IMR-90 (cell line): ENCODE measurements around the gene PPP1R3F. TPM values are rescaled to one million over a fixed set of nuclear protein-coding genes. Genes with fewer than 3 reads are reported as not detected.

Experiments used
- ATAC-seq: fragments of 200-7000 bp; cut with Tn5 transposase; 2 replicates; pipeline ENCODE4 v1.9.1; 2020; ENCODE audit warnings: low read depth, mild to moderate bottlenecking, moderate library complexity
- BruUV-seq: library from RNA; stranded (reverse); fragments of 400-500 nt; replicated peaks from 2 replicates; lab custom pipeline; 2021; lab: Mats Ljungman, UMichigan
- CTCF ChIA-PET: fragments of 300-600 bp; formaldehyde crosslinking; extraction: SDS; loops from one replicate; lab custom pipeline; 2021; ENCODE audit warnings: antibody characterized with exemption; lab: Yijun Ruan, JAX
- POLR2A ChIA-PET: fragments of 300-600 bp; sonication (Branson Sonifier 250); formaldehyde crosslinking; loops from one replicate; lab custom pipeline; 2022; ENCODE audit warnings: antibody characterized with exemption; ENCODE audit not compliant: unreplicated experiment; lab: Charles Lee
- DNase-seq: peaks from one replicate; pipeline ENCODE4 v3.0.0; 2013
- H2AFZ ChIP-seq: replicated peaks from 2 replicates; pipeline ENCODE3; 2013; ENCODE audit warnings: low read length, mild to moderate bottlenecking; ENCODE audit not compliant: poor library complexity
- H2AK5ac ChIP-seq: 2 replicates; pipeline ENCODE4 v1.6.1; 2013; ENCODE audit warnings: low read depth, low read length, inconsistent platforms
- H2AK9ac ChIP-seq: replicated peaks from 2 replicates; pipeline ENCODE3; 2013; ENCODE audit warnings: mild to moderate bottlenecking, low read depth, low read length, moderate library complexity; ENCODE audit not compliant: poor library complexity
- H2BK120ac ChIP-seq: 2 replicates; pipeline ENCODE4 v1.6.1; 2013; ENCODE audit warnings: low read depth, low read length, inconsistent platforms
- H2BK15ac ChIP-seq: 3 replicates; pipeline ENCODE4 v1.6.1; 2013; ENCODE audit warnings: low read depth, low read length, inconsistent platforms
- H2BK20ac ChIP-seq: 2 replicates; pipeline ENCODE4 v1.6.1; 2013; ENCODE audit warnings: low read depth, mild to moderate bottlenecking, inconsistent platforms, low read length, moderate library complexity
- H2BK5ac ChIP-seq: 2 replicates; pipeline ENCODE4 v1.6.1; 2013; ENCODE audit warnings: mild to moderate bottlenecking, low read depth, low read length, inconsistent platforms; ENCODE audit not compliant: poor library complexity, severe bottlenecking
- H3K14ac ChIP-seq: replicated peaks from 2 replicates; pipeline ENCODE4 v1.6.1; 2013; ENCODE audit warnings: low read depth, low read length, inconsistent platforms
- H3K18ac ChIP-seq: 2 replicates; pipeline ENCODE4 v1.6.1; 2013; ENCODE audit warnings: low read depth, low read length, control low read depth
- H3K23ac ChIP-seq: 2 replicates; pipeline ENCODE4 v1.6.1; 2013; ENCODE audit warnings: low read depth, low read length, inconsistent platforms
- H3K27ac ChIP-seq: 2 replicates; pipeline ENCODE4 v1.5.1; 2013; ENCODE audit warnings: mild to moderate bottlenecking, control low read depth, low read length; ENCODE audit not compliant: insufficient read depth
- H3K27me3 ChIP-seq: 2 replicates; pipeline ENCODE4 v1.6.1; 2013; ENCODE audit warnings: low read length; ENCODE audit not compliant: control insufficient read depth, insufficient read depth
- H3K36me3 ChIP-seq: 2 replicates; pipeline ENCODE4 v1.6.1; 2013; ENCODE audit warnings: low read length, mixed read lengths; ENCODE audit not compliant: control insufficient read depth, insufficient read depth
- H3K4ac ChIP-seq: 2 replicates; pipeline ENCODE4 v1.6.1; 2013; ENCODE audit warnings: low read depth, low read length, inconsistent platforms
- H3K4me1 ChIP-seq: 2 replicates; pipeline ENCODE4 v1.6.1; 2013; ENCODE audit warnings: low read length, mixed read lengths; ENCODE audit not compliant: control insufficient read depth, insufficient read depth
- H3K4me2 ChIP-seq: 2 replicates; pipeline ENCODE4 v1.6.1; 2013; ENCODE audit warnings: low read depth, mild to moderate bottlenecking, control low read depth, low read length, moderate library complexity
- H3K4me3 ChIP-seq: 2 replicates; pipeline ENCODE4 v1.5.1; 2013; ENCODE audit warnings: low read depth, mild to moderate bottlenecking, control low read depth, low read length, moderate library complexity; ENCODE audit not compliant: insufficient read depth
- H3K56ac ChIP-seq: 2 replicates; pipeline ENCODE4 v1.6.1; 2013; ENCODE audit warnings: low read length, inconsistent platforms; ENCODE audit not compliant: insufficient read depth; ENCODE audit errors: extremely low read depth
- H3K79me1 ChIP-seq, 2 experiments: 2 replicates each; pipeline ENCODE4 v1.6.1; 2013; ENCODE audit warnings: low read length in 2 of 2, inconsistent platforms in 1 of 2, low read depth in 1 of 2
- H3K9ac ChIP-seq: 2 replicates; pipeline ENCODE4 v1.6.1; 2013; ENCODE audit warnings: low read depth, low read length, control low read depth
- H3K9me1 ChIP-seq: 2 replicates; pipeline ENCODE4 v1.6.1; 2013; ENCODE audit warnings: low read length, inconsistent platforms; ENCODE audit not compliant: insufficient read depth
- H3K9me3 ChIP-seq: 2 replicates; pipeline ENCODE4 v1.6.1; 2013; ENCODE audit warnings: low read length; ENCODE audit not compliant: control insufficient read depth, insufficient read depth
- H4K20me1 ChIP-seq: 2 replicates; pipeline ENCODE4 v1.6.1; 2013; ENCODE audit warnings: low read length, inconsistent platforms; ENCODE audit not compliant: insufficient read depth
- H4K5ac ChIP-seq: 2 replicates; pipeline ENCODE4 v1.6.1; 2013; ENCODE audit warnings: mild to moderate bottlenecking, low read depth, low read length, control low read depth
- H4K8ac ChIP-seq, 2 experiments: 2 replicates each; pipeline ENCODE4 v1.6.1; 2013; ENCODE audit warnings: low read depth in 2 of 2, low read length in 2 of 2, control low read depth in 1 of 2, inconsistent platforms in 1 of 2
- H4K91ac ChIP-seq: 2 replicates; pipeline ENCODE4 v1.6.1; 2013; ENCODE audit warnings: low read depth, low read length, inconsistent platforms; ENCODE audit not compliant: insufficient read depth
- BHLHE40 ChIP-seq: fragments of 150-350 bp; IDR thresholded peaks from 2 replicates; pipeline ENCODE4 v1.6.1; 2016; ENCODE audit warnings: mild to moderate bottlenecking, low read depth, low read length
- CEBPB ChIP-seq: IDR thresholded peaks from 2 replicates; pipeline ENCODE4 v1.6.1; 2012; ENCODE audit warnings: low read depth, low read length, improper control_type of control experiment
- CHD1 ChIP-seq: IDR thresholded peaks from 2 replicates; pipeline ENCODE4 v1.6.1; 2012; ENCODE audit warnings: low read depth, low read length, improper control_type of control experiment
- ELK1 ChIP-seq: fragments of 150-350 bp; IDR thresholded peaks from 2 replicates; pipeline ENCODE4 v1.6.1; 2016; ENCODE audit warnings: low read depth, mild to moderate bottlenecking, low read length, moderate library complexity, borderline replicate concordance
- FOS ChIP-seq: fragments of 150-350 bp; IDR thresholded peaks from 2 replicates; pipeline ENCODE4 v1.6.1; 2016; ENCODE audit warnings: low read depth, low read length
- MAFK ChIP-seq: IDR thresholded peaks from 2 replicates; pipeline ENCODE4 v1.6.1; 2012; ENCODE audit warnings: low read depth, low read length, improper control_type of control experiment
- MAZ ChIP-seq: IDR thresholded peaks from 2 replicates; pipeline ENCODE4 v1.6.1; 2012; ENCODE audit warnings: low read depth, mild to moderate bottlenecking, low read length, improper control_type of control experiment, moderate library complexity, borderline replicate concordance
- MXI1 ChIP-seq: IDR thresholded peaks from 2 replicates; pipeline ENCODE4 v1.6.1; 2012; ENCODE audit warnings: low read depth, mild to moderate bottlenecking, low read length, moderate library complexity, borderline replicate concordance
- NFE2L2 ChIP-seq: fragments of 150-350 bp; IDR thresholded peaks from 2 replicates; pipeline ENCODE4 v1.6.1; 2016; ENCODE audit warnings: low read depth, mild to moderate bottlenecking, low read length
- POLR2A ChIP-seq: IDR thresholded peaks from 2 replicates; pipeline ENCODE4 v1.6.1; 2012; ENCODE audit warnings: mild to moderate bottlenecking, low read depth, low read length
- RAD21 ChIP-seq: IDR thresholded peaks from 2 replicates; pipeline ENCODE4 v1.6.1; 2012; ENCODE audit warnings: low read length, improper control_type of control experiment
- RCOR1 ChIP-seq: IDR thresholded peaks from 2 replicates; pipeline ENCODE4 v1.6.1; 2012; ENCODE audit warnings: mild to moderate bottlenecking, low read length, improper control_type of control experiment; ENCODE audit not compliant: insufficient replicate concordance
- RFX5 ChIP-seq: IDR thresholded peaks from 2 replicates; pipeline ENCODE4 v1.8.0; 2012; ENCODE audit warnings: low read depth, mild to moderate bottlenecking, low read length, moderate library complexity
- SMC3 ChIP-seq: fragments of 150-350 bp; IDR thresholded peaks from 2 replicates; pipeline ENCODE4 v1.6.1; 2016; ENCODE audit warnings: low read depth, mild to moderate bottlenecking, antibody characterized with exemption, low read length, moderate library complexity
- USF2 ChIP-seq: fragments of 150-350 bp; IDR thresholded peaks from 2 replicates; pipeline ENCODE4 v1.6.1; 2017; ENCODE audit warnings: mild to moderate bottlenecking, antibody characterized with exemption, low read length, low read depth
- WGBS, 2 experiments: methylation state at CpG; one replicate each; pipeline versions ENCODE4 v1.1.5 to v1.1.7; 2013; ENCODE audit warnings: missing lambda C conversion rate in 2 of 2; ENCODE audit not compliant: insufficient read length in 1 of 2; ENCODE audit errors: extremely low coverage in 2 of 2; 5-methylcytosine and 5-hydroxymethylcytosine counted together
- dilution Hi-C: fragments of 300-500 bp; cut with HindIII; formaldehyde crosslinking; loops from one replicate; pipeline ENCODE4 v1.14.3; 2018; ENCODE audit warnings: low sequenced_read_pairs; ENCODE audit not compliant: unreplicated experiment
- in situ Hi-C: fragments of 300-500 bp; cut with MboI; formaldehyde crosslinking; loops from 3 replicates; pipeline ENCODE4 v1.14.3; 2019; ENCODE audit warnings: low sequenced_read_pairs, inconsistent platforms, mixed read lengths
- intact Hi-C: fragments of 100-400 bp; cut with micrococcal nuclease; formaldehyde crosslinking; loops from 2 replicates; pipeline ENCODE4 v1.10.0; 2022
- polyA plus RNA-seq, 3 experiments: library from polyadenylated mRNA; depleted of rRNA; stranded (reverse); fragments of >200 nt; gene quantifications; 2 replicates each; pipeline ENCODE4 v1.2.3, GENCODE V29; 2012; ENCODE audit warnings: low replicate concordance in 1 of 3
- total RNA-seq: library from RNA; depleted of rRNA; stranded (reverse); fragments of >200 nt; gene quantifications from 2 replicates; pipeline ENCODE4 v1.2.3, GENCODE V29; 2012

The PPP1R3F gene
- total and polyA plus RNA-seq, 2 of the 4 experiments (the other 2 are of a cell fraction), result 0.72 to 1.7 TPM

DNA sequence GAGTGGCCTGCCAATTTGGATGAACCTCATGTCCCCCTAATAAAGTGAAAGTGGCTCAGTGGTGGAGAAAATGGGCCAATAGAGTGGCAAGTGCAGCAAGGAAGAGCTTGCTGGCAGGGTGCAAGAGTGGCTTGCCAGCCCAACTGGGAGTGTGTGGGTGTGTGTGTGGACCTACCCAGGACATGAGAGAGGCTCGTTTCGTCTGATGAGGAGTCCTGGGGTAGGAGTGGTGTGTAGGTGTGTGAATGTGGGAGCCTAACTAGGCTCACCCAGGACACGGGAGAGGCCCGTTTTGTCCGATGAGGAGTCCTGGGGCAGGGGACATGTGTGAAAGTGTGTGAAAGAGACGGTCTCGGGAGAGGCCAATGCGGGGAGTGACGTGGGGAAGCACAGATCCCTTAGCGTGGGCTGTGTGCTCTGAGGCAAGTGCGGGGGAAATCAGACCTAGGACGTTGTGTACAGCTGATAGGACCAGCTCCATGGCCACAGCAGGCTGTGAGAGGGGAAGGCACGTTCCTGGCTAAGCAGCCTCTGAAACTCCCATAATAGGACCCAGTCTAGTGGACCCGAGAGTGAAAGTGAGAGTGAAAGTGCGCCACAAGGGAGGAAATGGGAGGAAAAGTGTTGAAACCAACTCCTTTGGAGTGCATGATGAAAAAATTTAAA, 39.1 kb downstream of the PPP1R3F start:
- Histone ChIP-seq H3K4me2 (peak overlapping the region; percentile 89), H3K9me1 (no peaks in the 10 kb centered on the region), H2BK20ac (no peak overlapping the region), H3K9ac (no peak overlapping the region), H3K27ac (no peak overlapping the region), H4K8ac (no peak overlapping the region), H3K36me3 (no peaks in the 10 kb centered on the region), H3K79me1 (no peaks in the 10 kb centered on the region), H3K27me3 (peaks cover 4% of the 10 kb centered on the region; the same call in 1 of the 2 replicates), H4K5ac (no peak overlapping the region), H3K56ac (no peak overlapping the region), H3K9me3 (no peaks in the 10 kb centered on the region), H4K20me1 (no peaks in the 10 kb centered on the region), H4K91ac (no peak overlapping the region), H3K4me3 (no peak overlapping the region), H3K14ac (no peak overlapping the region), H2AK9ac (peak overlapping the region; percentile 28), H2AFZ (peak overlapping the region; percentile 79), H2AK5ac (no peak overlapping the region), H2BK120ac (no peak overlapping the region), H3K23ac (no peak overlapping the region), H3K4ac (no peak overlapping the region), H3K18ac (no peak overlapping the region), H2BK5ac (no peak overlapping the region), H3K4me1 (0 out of 2 replicates have a peak, but pooled peaks cover 3% of the 10 kb centered on the region), H2BK15ac (no peak overlapping the region)
- intact Hi-C loops, result no loop called here
- POLR2A ChIA-PET, result no interaction called here
- ATAC-seq (peak; percentile 29; the same call in 1 of the 2 replicates), DNase-seq (no peak)
- WGBS, 2 experiments, result 90% methylated on average over 5 of the region's 15 CpGs; no CpG with 5 or more reads in 1 of the 2 experiments
- CTCF ChIA-PET, result no interaction called here
- TF ChIP-seq MAZ (no peak), RAD21 (no peak), RFX5 (no peak), MAFK (no peak), BHLHE40 (no peak), POLR2A (no peak), ELK1 (no peak), CHD1 (no peak), FOS (no peak), MXI1 (no peak), NFE2L2 (no peak), USF2 (no peak), RCOR1 (no peak), SMC3 (no peak), CEBPB (no peak)
- in situ Hi-C loops, result no loop called here
- no TSS peak for BruUV-seq
- dilution Hi-C loops, result no loop called here
